AG09319 (cell line): ENCODE data around the gene TUBB4B.
"Not testable (repeated sequence)": the region's sequence is repeated elsewhere in the genome, so short reads cannot be mapped to it uniquely, and the experiment has no call there.

Source experiments
- DNase-seq: peaks from one replicate; pipeline ENCODE4 v3.0.0-alpha.2; 2010; ENCODE audit warnings: low read depth; ENCODE audit errors: extremely low read depth
- CTCF ChIP-seq: IDR thresholded peaks from 2 replicates; pipeline ENCODE4 v1.5.1; 2011; ENCODE audit warnings: low read depth, mild to moderate bottlenecking, inconsistent platforms, low read length, moderate library complexity

TUBB4B gene

GRCh38 chr9:137241490-137242268 lies 592 bp downstream of the TUBB4B start:
- no peak for DNase-seq

GRCh38 chr9:137242269-137243203 lies 1.4 kb downstream of the TUBB4B start:
- no peak for TF ChIP-seq CTCF

More at GRCh38 chr9:137241490-137242268, 592 bp downstream of the TUBB4B start:
- no peak for TF ChIP-seq CTCF

GRCh38 chr9:137243266-137243625 lies 2.2 kb downstream of the TUBB4B start:
- not testable (repeated sequence) for DNase-seq

More at GRCh38 chr9:137242269-137243203, 1.4 kb downstream of the TUBB4B start:
- DNase-seq, result no peak

- DNase-seq, result no peak
- TF ChIP-seq CTCF, result no peak
Measured at GRCh38 chr9:137243626-137244485, 2.8 kb downstream of the TUBB4B start.

GRCh38 chr9:137244486-137245449 lies 3.7 kb downstream of the TUBB4B start:
- DNase-seq, result no peak
- TF ChIP-seq CTCF, result no peak; the same call in 1 of the 2 replicates

GRCh38 chr9:137245450-137246421 lies 4.6 kb downstream of the TUBB4B start:
- no peak for TF ChIP-seq CTCF
- DNase-seq, result no peak
